ENCODE measurements around the gene DLGAP5. TPM values are rescaled to one million over a fixed set of nuclear protein-coding genes. Genes with fewer than 3 reads are reported as not detected.
A peak's percentile ranks its signal among the peaks of the same experiment; 100 is the strongest.

Gene DLGAP5
- total RNA-seq, 3 donors from 2014 or later = under 0.01 to 1.8 (median 0.15) TPM

DNA sequence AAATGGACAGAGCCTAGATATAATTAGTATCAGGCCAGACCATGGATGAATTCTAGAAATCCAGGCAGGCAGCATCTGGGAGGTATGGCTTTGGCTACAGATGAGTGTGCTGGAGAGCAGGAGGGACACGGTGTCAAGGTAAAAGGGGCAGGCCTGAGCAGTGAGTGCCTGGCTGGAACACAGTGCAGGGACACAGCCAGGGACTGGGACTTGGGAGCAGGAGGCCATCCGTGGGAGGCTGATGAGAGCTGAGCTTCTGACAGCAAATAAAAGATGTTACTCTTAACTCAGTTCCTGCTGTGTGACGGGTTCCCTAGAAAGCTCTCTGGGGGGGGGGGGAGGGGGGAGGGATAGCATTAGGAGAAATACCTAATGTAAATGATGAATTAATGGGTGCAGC is 75.9 kb downstream of the DLGAP5 start:
- H3K9me3 ChIP-seq = no peaks in the 10 kb centered on the region
- intact Hi-C loops (cut with DNase I; ENCODE audit: low total_unique reads) = no loop called here
- no peak overlapping the region for H3K4me3 ChIP-seq
- TF ChIP-seq POLR2A (IDR thresholded peaks at IDR 0.05) = no peak
- TF ChIP-seq, protein P1, sequence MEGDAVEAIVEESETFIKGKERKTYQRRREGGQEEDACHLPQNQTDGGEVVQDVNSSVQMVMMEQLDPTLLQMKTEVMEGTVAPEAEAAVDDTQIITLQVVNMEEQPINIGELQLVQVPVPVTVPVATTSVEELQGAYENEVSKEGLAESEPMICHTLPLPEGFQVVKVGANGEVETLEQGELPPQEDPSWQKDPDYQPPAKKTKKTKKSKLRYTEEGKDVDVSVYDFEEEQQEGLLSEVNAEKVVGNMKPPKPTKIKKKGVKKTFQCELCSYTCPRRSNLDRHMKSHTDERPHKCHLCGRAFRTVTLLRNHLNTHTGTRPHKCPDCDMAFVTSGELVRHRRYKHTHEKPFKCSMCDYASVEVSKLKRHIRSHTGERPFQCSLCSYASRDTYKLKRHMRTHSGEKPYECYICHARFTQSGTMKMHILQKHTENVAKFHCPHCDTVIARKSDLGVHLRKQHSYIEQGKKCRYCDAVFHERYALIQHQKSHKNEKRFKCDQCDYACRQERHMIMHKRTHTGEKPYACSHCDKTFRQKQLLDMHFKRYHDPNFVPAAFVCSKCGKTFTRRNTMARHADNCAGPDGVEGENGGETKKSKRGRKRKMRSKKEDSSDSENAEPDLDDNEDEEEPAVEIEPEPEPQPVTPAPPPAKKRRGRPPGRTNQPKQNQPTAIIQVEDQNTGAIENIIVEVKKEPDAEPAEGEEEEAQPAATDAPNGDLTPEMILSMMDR (IDR thresholded peaks at IDR 0.05) = no peak
- no peak for TF ChIP-seq POLR2AphosphoS5 (IDR thresholded peaks at IDR 0.05)
- no peaks in the 10 kb centered on the region for H3K27me3 ChIP-seq
- no peaks in the 10 kb centered on the region for H3K36me3 ChIP-seq
- no peak for DNase-seq (ENCODE audit: low spot score in 2 of 2)
- no peaks in the 10 kb centered on the region for H3K4me1 ChIP-seq
- no peak overlapping the region for H3K27ac ChIP-seq

DNA sequence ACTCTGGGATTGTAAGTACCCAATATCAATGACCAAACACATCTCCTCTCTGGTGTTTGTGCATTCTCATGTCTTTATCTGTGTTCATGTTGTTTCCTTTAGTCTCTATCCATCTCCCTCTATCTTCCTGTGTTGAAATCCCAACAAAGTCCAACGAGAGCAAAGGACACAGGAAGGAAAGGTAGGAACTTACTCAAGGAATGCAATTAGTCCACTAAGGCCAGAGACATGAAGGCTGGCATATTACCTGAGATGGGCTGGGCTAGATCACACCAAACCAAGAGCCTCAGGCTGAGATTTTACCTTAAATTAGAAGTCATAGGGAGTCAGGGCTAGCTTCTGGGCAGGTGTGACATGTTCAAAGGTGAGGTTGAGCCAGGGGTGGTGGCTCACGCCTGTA is 76.7 kb downstream of the DLGAP5 start:
- H3K27ac ChIP-seq = no peak overlapping the region
- no peak for TF ChIP-seq POLR2AphosphoS5 (IDR thresholded peaks at IDR 0.05)
- TF ChIP-seq, protein P1 (IDR thresholded peaks at IDR 0.05) = no peak
- TF ChIP-seq POLR2A (IDR thresholded peaks at IDR 0.05) = no peak
- H3K4me1 ChIP-seq = no peaks in the 10 kb centered on the region
- no peak overlapping the region for H3K4me3 ChIP-seq
- H3K9me3 ChIP-seq = no peaks in the 10 kb centered on the region
- no peaks in the 10 kb centered on the region for H3K27me3 ChIP-seq
- DNase-seq (ENCODE audit: low spot score in 2 of 2) = no peak
- intact Hi-C loops (cut with DNase I; ENCODE audit: low total_unique reads) = no loop called here
- H3K36me3 ChIP-seq = no peaks in the 10 kb centered on the region

DNA sequence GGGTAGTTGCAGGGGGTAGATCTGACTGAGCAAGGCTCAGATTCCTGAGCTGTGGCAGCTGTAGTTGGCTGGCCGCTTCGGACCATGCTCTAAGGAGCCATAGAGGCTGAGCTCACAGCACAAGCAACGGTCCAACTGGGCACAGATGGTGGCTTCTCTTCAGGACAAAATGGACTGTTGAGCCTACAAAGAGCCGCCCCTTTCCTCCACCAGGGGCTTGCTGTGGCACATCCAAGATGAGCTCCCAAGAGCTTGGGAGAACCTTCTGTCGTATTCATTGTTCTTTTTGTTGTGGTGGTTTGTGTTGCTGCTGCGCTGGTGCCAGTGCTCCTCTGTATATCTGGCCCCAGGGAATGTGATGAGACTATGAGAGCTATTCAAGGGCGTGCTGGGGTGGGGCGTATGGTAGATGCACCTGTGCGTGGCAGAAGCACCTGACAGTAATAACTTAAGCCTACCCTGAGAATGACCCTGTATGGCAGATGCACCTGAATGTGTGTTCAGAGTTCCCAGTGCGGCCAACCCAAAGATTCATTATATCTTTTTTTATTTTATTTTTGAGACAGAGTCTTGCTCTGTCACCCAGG is 80.2 kb downstream of the DLGAP5 start:
- Histone ChIP-seq H3K4me3 (no peak overlapping the region), H3K9me3 (no peaks in the 10 kb centered on the region), H3K27ac (peak overlapping the region in 1 of 2 donors; percentile 42), H3K36me3 (no peaks in the 10 kb centered on the region), H3K27me3 (no peaks in the 10 kb centered on the region), H3K4me1 (peaks cover 8 to 16% of the 10 kb centered on the region in 2 donors)
- intact Hi-C loops (cut with DNase I; ENCODE audit: low total_unique reads) = no loop called here
- DNase-seq (ENCODE audit: low spot score in 2 of 2) = no peak
- TF ChIP-seq POLR2AphosphoS5 (IDR thresholded peaks at IDR 0.05) (no peak), POLR2A (IDR thresholded peaks at IDR 0.05) (no peak)
- TF ChIP-seq, protein P1 (IDR thresholded peaks at IDR 0.05) = no peak

DNA sequence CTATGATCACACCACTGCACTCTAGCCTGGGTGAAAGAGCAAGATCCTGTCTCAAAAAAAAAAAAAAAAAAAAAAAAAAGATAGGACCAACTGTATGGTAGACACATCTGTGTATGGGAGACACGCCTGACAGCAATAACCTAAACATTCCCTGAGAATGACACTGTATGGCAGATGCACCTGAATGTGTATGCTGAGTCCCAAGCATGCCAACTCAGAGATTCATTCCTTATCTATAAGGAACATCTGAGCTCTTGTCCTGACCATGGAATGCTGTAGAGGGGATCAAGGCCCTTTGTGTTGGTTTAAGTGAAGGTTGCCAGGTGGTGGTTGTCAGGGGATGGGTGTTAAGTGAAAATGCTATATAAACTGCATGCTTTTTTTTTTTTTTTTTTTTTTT is 81.5 kb downstream of the DLGAP5 start:
- no peak for DNase-seq (ENCODE audit: low spot score in 2 of 2)
- Histone ChIP-seq H3K4me3 (no peak overlapping the region), H3K36me3 (no peaks in the 10 kb centered on the region), H3K4me1 (peaks cover 8 to 16% of the 10 kb centered on the region in 2 donors), H3K27me3 (no peaks in the 10 kb centered on the region), H3K9me3 (no peaks in the 10 kb centered on the region), H3K27ac (no peak overlapping the region)
- no peak for TF ChIP-seq POLR2A (IDR thresholded peaks at IDR 0.05)
- TF ChIP-seq, protein P1 (IDR thresholded peaks at IDR 0.05) = no peak
- TF ChIP-seq POLR2AphosphoS5 (IDR thresholded peaks at IDR 0.05) = no peak
- intact Hi-C loops (cut with DNase I; ENCODE audit: low total_unique reads) = loop anchor here (1.0 kb wide), 1 partner anchor 13 kb away; no protein-coding TSS in a partner anchor

DNA sequence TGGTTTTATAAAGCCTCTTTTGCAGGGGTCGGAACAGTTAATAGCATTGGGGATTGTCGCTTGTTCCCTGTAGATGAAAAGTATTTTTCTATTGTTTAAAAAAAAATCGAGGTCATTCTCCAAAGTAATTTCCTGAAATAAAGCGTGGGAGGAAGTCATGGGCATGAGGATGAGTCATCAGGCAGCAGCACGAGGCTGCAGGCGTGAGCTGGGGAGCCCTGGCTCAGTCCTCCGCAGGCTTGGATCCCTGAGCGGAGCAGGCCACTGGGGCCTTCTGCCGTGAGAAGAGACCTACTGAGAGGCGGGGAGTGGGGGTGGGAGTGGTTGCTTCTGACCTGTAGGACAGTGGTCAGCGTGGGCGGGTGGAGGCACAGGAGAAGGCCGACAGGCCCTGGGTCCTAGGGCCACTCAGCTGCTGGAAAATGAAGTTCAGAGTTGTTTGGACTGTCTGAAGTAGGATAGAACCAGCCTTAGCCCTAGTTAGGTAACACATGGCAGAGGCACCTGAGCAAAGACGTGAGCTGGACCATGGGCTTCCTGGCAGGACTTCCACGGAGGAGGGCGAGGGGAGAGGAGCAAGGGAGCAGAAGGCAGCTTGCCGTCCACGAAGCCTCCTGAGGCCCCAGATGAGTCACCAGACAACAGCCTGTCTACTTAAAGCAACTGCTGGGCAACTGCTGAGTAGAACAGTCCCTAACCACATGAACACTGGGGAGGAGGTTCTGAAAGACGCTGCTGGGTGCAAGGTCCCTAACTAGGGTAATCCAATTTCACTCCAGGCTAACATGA is 83.4 kb downstream of the DLGAP5 start:
- Histone ChIP-seq H3K4me3 (peak overlapping the region in 1 of 3 donors; percentile 13), H3K4me1 (peaks cover 19 to 31% of the 10 kb centered on the region in 2 donors), H3K27ac (peak overlapping the region; percentile 97), H3K9me3 (no peaks in the 10 kb centered on the region), H3K36me3 (no peaks in the 10 kb centered on the region), H3K27me3 (no peaks in the 10 kb centered on the region)
- peak; percentile 57 for TF ChIP-seq POLR2A (IDR thresholded peaks at IDR 0.05)
- TF ChIP-seq, protein P1 (IDR thresholded peaks at IDR 0.05) = no peak
- TF ChIP-seq POLR2AphosphoS5 (IDR thresholded peaks at IDR 0.05) = peak; percentile 92
- intact Hi-C loops (cut with DNase I; ENCODE audit: low total_unique reads) = no loop called here
- DNase-seq (ENCODE audit: low spot score in 2 of 2) = peak; percentile 82 to 91
